Activated T-helper 2 cell treated with anti-CD3 and anti-CD28 coated beads, Interferon-gamma antibody, Interleukin-2, Interleukin-4, amounts not matched to agents 10 μg/mL and 5 μg/mL and 100 μg/mL, durations not matched to agents 14 hours and 24 hours and 36 hours (primary cell): ENCODE measurements around the gene MMP3. TPM values are rescaled to one million over a fixed set of nuclear protein-coding genes. Genes with fewer than 3 reads are reported as not detected.

Experiments
- DNase-seq: peaks from one replicate; pipeline ENCODE4 v3.0.0; 2021; ENCODE audit warnings: low spot score
- H3K27ac Mint-ChIP-seq: one replicate; pipeline ENCODE4 v1.8.0; 2021; ENCODE audit warnings: mixed read lengths
- H3K27me3 Mint-ChIP-seq: one replicate; pipeline ENCODE4 v1.8.0; 2021; ENCODE audit warnings: low read depth, mixed read lengths
- H3K36me3 Mint-ChIP-seq: one replicate; pipeline ENCODE4 v1.8.0; 2021; ENCODE audit warnings: low read depth, mixed read lengths
- H3K4me1 Mint-ChIP-seq: one replicate; pipeline ENCODE4 v1.8.0; 2021; ENCODE audit warnings: low read depth, mixed read lengths
- H3K4me3 Mint-ChIP-seq: one replicate; pipeline ENCODE4 v1.8.0; 2021; ENCODE audit warnings: low read depth, mild to moderate bottlenecking, moderate library complexity, mixed read lengths
- H3K9me3 Mint-ChIP-seq: one replicate; pipeline ENCODE4 v1.8.0; 2021; ENCODE audit warnings: mixed read lengths
- intact Hi-C: fragments of 100-400 bp; cut with micrococcal nuclease; formaldehyde crosslinking; loops from one replicate; pipeline ENCODE4 v1.15.1; 2023
- total RNA-seq: library from RNA; stranded (reverse); gene quantifications from 2 replicates; pipeline ENCODE4 v1.2.3, GENCODE V29; 2022

MMP3 gene
- total RNA-seq, 1 donor from 2014 or later, result not detected

DNA sequence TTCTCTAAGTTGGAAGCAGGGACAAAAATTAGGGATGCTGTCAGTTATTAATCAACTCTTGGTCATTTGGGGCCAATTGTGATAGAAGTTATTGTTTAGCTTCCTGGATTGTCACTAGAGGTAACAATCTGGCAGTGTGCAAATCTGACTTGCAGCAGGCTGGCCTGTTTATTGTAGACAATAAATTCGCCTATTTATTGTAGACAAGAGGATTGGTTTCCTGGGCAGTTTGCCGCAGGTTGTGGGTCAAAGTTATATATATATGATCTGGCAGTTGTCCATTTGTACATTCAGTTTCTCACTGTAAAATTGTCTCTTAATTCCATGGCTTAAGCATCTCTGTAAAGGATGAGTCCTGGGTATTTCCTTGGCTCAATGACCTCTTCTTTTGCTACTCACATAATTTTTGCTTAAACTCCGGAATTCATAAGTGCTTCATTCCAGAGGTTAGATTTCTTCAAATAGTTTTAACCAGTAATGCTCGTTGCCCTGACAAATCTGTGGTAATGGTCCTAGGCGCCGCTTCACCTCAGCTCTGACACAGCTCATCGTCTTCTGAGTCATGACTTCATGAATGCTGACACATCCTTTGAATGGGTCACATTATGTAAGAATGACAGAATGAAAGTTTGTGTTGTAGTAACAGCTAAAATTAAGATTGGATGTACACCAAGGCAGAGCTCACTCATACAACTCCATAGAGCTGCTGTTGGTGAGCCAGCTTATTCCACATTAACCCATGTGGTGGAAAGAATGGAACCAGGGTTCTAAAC is 7.8 kb upstream of the MMP3 start:
- no peak overlapping the region for H3K4me3 Mint-ChIP-seq
- H3K9me3 Mint-ChIP-seq, result no peaks in the 10 kb centered on the region
- no peaks in the 10 kb centered on the region for H3K4me1 Mint-ChIP-seq
- no peak for DNase-seq
- peaks cover 2% of the 10 kb centered on the region for H3K27me3 Mint-ChIP-seq
- H3K27ac Mint-ChIP-seq, result no peak overlapping the region
- intact Hi-C loops, result no loop called here
- H3K36me3 Mint-ChIP-seq, result no peaks in the 10 kb centered on the region

DNA sequence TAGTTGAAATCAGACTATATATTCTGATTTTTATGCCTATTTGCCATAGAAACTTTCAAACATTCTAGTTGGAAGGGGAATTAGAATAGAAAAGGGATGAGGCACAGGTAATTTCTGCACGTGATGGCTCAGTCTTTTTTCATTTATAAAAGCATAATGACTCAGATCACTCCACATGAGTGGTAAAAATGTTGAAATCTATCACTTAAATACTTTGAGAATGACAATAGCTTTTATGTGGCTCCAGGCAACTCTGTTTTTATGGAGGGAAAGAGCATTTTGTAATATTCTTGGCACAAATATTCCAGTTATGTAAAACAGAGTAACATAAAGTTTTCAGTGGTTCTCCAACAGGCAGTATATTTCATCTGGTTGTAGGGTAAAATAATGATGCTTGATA is 5.9 kb upstream of the MMP3 start:
- Mint-ChIP-seq H3K4me3 (no peak overlapping the region), H3K9me3 (no peaks in the 10 kb centered on the region), H3K36me3 (no peaks in the 10 kb centered on the region), H3K27ac (no peak overlapping the region), H3K27me3 (peaks cover 3% of the 10 kb centered on the region), H3K4me1 (no peaks in the 10 kb centered on the region)
- no peak for DNase-seq
- intact Hi-C loops, result no loop called here

DNA sequence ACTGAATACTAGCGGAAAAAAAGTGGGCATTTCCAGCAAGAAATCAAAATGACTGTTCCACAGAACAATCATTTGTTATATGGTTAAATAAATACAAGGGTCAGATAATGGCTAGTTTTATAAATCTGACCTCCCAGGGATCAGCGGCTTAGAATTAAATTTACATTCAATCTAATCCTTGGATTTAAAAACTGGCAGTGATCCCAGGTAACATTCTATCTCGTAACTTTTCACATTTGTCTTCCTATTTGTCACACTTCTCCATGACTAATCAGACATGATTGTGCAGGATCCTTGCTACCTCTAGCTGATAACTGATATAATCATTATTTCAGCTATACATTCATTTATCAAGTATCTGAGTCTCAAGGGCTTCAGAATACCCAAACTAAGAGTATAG is 2.9 kb upstream of the MMP3 start:
- Mint-ChIP-seq H3K27ac (no peak overlapping the region), H3K4me3 (no peak overlapping the region), H3K4me1 (no peaks in the 10 kb centered on the region), H3K27me3 (peaks cover 2% of the 10 kb centered on the region), H3K9me3 (no peaks in the 10 kb centered on the region), H3K36me3 (no peaks in the 10 kb centered on the region)
- DNase-seq, result no peak
- intact Hi-C loops, result no loop called here

DNA sequence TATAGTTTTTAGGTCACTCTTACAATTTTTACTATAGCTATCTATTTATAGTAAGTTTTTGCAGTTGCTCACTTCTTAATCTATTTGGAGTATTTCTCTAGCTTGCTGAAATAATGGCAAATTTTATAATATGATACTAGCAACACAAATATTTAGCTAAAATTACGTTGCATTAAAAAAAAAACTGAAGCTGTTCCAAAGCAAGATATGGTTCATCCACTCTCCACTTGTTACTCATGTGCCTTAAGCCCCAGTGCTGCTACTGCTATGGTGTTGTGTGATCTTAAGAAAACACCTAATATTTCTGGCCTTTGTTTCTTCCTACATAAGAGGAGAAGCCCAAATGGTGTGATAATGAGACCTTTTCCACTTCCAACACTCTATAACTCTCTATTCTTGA is 479 bp downstream of the MMP3 start:
- Mint-ChIP-seq H3K27ac (no peak overlapping the region), H3K4me3 (no peak overlapping the region), H3K36me3 (no peaks in the 10 kb centered on the region), H3K9me3 (no peaks in the 10 kb centered on the region), H3K27me3 (peaks cover 2% of the 10 kb centered on the region), H3K4me1 (no peaks in the 10 kb centered on the region)
- no peak for DNase-seq
- intact Hi-C loops, result no loop called here

DNA sequence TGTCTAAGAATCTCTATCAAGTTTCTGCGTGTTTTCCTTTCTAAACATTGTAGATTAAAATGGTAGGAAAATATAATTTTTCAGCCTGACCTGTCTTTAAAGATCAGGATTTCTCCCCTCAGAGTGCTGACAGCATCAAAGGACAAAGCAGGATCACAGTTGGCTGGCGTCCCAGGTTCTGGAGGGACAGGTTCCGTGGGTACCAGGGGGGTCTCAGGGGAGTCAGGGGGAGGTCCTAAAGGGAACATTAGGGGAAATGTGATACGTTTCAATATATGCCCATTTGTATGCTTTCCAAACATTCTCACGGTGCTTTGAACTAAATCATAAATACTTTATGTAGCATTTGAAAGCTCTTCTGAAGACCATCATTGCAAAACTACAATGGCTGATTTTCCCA is 3.4 kb downstream of the MMP3 start:
- no peak overlapping the region for H3K27ac Mint-ChIP-seq
- intact Hi-C loops, result no loop called here

DNA sequence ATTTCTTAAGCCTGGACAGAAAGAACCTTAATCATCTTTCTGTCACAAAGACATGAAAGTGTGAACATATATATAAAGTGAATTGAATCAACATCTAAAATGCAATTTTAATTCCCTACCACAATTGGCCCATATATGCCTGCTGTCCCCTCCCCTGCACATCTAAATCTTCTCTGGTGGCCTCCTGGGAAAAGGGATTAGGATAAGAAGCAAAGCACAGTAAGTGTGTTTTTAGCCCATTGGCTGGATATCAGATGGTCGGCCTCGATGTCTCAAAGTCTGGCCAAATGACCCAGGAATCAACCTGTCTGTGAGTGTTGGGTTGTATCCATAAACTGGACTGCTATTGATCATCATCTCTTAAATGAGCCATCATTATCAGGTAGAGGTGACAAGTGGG is 5.8 kb downstream of the MMP3 start:
- H3K9me3 Mint-ChIP-seq, result no peaks in the 10 kb centered on the region
- intact Hi-C loops, result no loop called here
- no peak overlapping the region for H3K27ac Mint-ChIP-seq
- DNase-seq, result no peak
- H3K36me3 Mint-ChIP-seq, result no peaks in the 10 kb centered on the region
- H3K27me3 Mint-ChIP-seq, result peaks cover under 1% of the 10 kb centered on the region
- H3K4me1 Mint-ChIP-seq, result no peaks in the 10 kb centered on the region
- H3K4me3 Mint-ChIP-seq, result no peak overlapping the region

More for the DNA sequence above, 3.4 kb downstream of the MMP3 start:
- Mint-ChIP-seq H3K4me3 (no peak overlapping the region), H3K9me3 (no peaks in the 10 kb centered on the region), H3K4me1 (no peaks in the 10 kb centered on the region), H3K36me3 (no peaks in the 10 kb centered on the region), H3K27me3 (peaks cover 2% of the 10 kb centered on the region)
- DNase-seq, result no peak

DNA sequence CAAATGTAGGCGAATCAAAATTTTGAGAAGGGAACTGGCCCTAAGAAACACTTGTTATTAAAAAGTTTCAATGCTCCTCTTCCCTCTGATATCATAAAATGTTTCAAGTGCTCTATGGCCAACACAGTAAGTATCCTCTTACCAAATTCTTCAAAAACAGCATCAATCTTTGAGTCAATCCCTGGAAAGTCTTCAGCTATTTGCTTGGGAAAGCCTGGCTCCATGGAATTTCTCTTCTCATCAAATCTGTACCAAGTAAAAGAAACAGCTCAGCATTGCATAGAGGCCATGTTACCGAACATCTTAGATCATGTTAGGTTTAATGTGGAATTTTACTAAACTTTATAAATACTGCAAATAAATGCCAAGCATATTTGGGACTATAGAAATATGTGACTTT is 6.3 kb downstream of the MMP3 start:
- Mint-ChIP-seq H3K4me3 (no peak overlapping the region), H3K4me1 (no peaks in the 10 kb centered on the region), H3K27ac (no peak overlapping the region), H3K9me3 (no peaks in the 10 kb centered on the region), H3K36me3 (no peaks in the 10 kb centered on the region), H3K27me3 (peaks cover 4% of the 10 kb centered on the region)
- intact Hi-C loops, result no loop called here
- no peak for DNase-seq

DNA sequence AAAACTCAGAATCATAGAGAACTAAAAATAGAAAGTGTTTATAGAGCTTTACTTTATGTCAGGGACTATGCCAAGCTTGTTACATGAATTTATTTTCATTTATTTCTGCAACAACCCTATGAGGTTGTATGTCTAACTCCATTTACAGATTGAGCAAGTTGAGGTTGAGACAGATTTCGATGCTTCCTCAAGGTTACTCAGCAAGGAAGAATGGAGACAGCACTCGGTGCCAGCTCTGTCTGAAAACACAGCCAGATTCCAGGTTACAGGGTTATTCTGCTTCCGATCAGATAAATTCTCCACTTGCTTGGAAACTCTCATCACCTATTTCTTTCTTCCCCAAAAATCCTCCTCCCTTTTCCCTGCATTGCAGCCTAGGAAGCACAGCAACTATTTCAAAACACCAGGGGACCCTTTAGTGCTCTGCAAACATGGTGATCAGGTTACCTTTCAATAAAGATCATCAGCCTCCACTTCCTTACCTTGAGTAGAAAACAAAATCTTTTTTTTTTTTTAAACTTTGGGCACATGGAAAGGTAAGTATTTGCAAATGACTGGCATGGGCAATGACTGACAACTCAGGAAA is 7.0 kb downstream of the MMP3 start:
- Mint-ChIP-seq H3K27ac (no peak overlapping the region), H3K27me3 (peaks cover 10% of the 10 kb centered on the region), H3K36me3 (no peaks in the 10 kb centered on the region), H3K4me3 (no peak overlapping the region), H3K9me3 (no peaks in the 10 kb centered on the region), H3K4me1 (no peaks in the 10 kb centered on the region)
- DNase-seq, result no peak
- intact Hi-C loops, result no loop called here

DNA sequence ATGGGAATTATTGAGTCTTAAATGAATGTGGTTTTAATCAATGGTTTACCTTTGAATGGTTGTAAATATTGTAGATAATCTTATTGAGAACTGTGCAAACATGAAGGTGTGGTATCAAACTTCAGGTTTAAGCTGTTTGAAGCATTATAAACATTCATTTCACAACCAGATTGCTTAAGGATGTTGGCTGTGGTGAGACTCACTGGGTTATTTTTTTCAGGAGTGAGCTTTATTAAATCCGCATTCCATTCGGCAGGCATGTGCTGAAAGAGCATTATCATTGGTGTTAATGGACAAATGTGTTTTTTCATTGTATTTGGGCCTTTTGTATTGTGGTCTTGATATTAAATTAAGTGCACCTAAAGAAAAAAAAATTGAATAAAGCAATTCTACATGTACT is 9.7 kb downstream of the MMP3 start:
- intact Hi-C loops, result no loop called here
- no peak for DNase-seq
- no peak overlapping the region for H3K4me3 Mint-ChIP-seq
- H3K4me1 Mint-ChIP-seq, result no peaks in the 10 kb centered on the region
- no peak overlapping the region for H3K27ac Mint-ChIP-seq
- H3K36me3 Mint-ChIP-seq, result no peaks in the 10 kb centered on the region
- H3K9me3 Mint-ChIP-seq, result no peaks in the 10 kb centered on the region
- H3K27me3 Mint-ChIP-seq, result peaks cover 23% of the 10 kb centered on the region

DNA sequence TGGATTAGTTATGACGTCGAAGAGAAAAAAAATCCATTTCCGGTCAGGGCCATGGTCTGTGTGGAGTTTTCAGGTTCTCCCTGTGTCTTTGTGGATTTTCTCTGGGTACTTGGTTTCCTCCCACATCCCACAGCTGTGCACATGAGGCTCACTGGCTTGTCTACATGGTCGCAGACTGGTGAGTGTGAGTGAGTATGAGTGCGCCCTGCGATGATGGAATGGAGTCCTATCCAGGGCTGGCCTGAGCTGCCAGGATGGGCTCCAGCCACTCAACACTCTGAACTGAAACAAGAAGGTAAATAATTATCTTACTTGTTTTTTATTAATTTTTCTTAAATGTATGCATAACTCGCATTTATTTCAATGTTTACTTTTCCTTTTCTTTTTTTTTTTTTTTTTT is 10.8 kb downstream of the MMP3 start:
- intact Hi-C loops, result no loop called here
- H3K9me3 Mint-ChIP-seq, result no peaks in the 10 kb centered on the region
- no peak for DNase-seq
- H3K4me1 Mint-ChIP-seq, result no peaks in the 10 kb centered on the region
- H3K27ac Mint-ChIP-seq, result no peak overlapping the region
- no peak overlapping the region for H3K4me3 Mint-ChIP-seq
- no peaks in the 10 kb centered on the region for H3K36me3 Mint-ChIP-seq
- peaks cover 23% of the 10 kb centered on the region for H3K27me3 Mint-ChIP-seq

DNA sequence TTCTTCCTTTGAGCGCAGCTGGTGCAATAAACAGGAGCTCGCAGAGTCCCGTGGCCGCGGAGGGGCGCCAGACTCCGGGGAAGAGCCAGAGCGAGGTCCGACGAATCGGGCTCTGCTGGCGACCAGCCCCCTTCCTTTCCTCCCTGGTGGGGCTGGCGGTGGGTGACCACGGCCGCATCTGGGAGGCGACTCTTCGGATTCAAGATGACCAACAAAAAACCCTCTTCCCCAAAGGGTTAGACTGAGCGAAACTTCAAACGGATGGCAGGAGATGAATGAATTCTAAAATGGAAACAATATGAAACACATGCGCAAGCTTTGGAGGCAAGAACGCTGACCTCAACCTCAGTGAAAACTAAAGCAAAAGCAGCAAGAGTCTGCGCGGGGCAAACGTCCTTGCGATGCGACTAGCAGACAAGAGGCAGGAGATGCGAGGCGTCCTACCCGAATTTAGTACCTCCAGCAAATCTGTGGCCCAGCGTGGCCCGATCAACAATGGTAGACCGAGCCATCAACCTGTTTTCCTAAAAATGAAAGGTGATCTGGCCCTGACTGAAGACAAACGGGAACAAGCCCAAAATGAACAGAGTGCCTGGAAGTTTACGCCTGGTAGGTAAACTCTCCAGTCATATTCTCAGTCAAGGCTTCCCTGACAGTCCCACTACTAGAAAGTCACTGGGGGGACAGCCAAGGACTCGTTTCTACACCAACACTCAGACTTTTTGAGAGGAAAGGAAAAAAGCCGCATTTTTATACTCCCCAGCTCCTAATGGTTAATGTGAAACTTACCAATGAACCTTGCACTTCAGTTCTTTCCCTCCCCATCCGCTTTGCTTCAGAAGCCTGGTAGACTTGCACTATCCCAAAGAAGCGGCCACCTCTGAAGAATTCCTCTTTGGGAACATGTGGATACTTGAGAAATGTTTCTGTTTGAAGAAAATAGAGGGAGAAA is 11.6 kb downstream of the MMP3 start:
- Mint-ChIP-seq H3K27ac (no peak overlapping the region), H3K4me1 (no peaks in the 10 kb centered on the region), H3K4me3 (peak overlapping the region; percentile 38), H3K9me3 (no peaks in the 10 kb centered on the region), H3K27me3 (peaks cover 23% of the 10 kb centered on the region), H3K36me3 (no peaks in the 10 kb centered on the region)
- DNase-seq, result no peak
- intact Hi-C loops, result no loop called here

DNA sequence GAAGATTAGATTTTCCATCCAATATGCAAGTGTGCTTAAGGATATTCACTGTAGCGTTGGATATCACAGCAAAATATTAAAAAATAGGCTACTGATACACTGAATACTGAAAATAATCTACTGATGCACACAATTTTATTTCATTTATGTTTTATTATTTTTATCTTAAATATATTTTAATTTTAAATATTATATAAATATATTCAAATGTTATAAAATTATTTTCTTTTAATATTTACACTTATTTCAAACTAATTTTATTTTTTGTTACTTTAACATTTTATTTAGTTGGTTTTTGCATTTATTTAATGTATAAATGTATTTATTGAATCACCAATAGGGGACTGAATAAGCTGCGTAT is 12.3 kb downstream of the MMP3 start:
- H3K27ac Mint-ChIP-seq, result no peak overlapping the region
- no peaks in the 10 kb centered on the region for H3K36me3 Mint-ChIP-seq
- no peaks in the 10 kb centered on the region for H3K9me3 Mint-ChIP-seq
- H3K4me3 Mint-ChIP-seq, result no peak overlapping the region
- intact Hi-C loops, result no loop called here
- DNase-seq, result no peak
- no peaks in the 10 kb centered on the region for H3K4me1 Mint-ChIP-seq
- peaks cover 23% of the 10 kb centered on the region for H3K27me3 Mint-ChIP-seq
